Peyer's patch (tissue), 4 donors: ENCODE data around the gene SBK3.

Experiments used
- CTCF ChIP-seq, 6 experiments: fragments of 450-650 bp in 4 of 6; fragments of 200-600 bp in 2 of 6; sonication (generic) in 1 of 6; IDR thresholded peaks; one replicate each; pipeline ENCODE4 v1.5.1; 2017 to 2019; ENCODE audit warnings: antibody characterized with exemption in 6 of 6, mild to moderate bottlenecking in 3 of 6, moderate library complexity in 1 of 6
- POLR2A ChIP-seq, 2 donors: fragments of 450-650 bp; IDR thresholded peaks; one replicate each; pipeline ENCODE4 v1.5.1; 2017; ENCODE audit warnings: antibody characterized with exemption in 2 of 2, mild to moderate bottlenecking in 2 of 2, moderate library complexity in 2 of 2

- TF ChIP-seq CTCF (IDR thresholded peaks at IDR 0.05) (no peak), POLR2A (IDR thresholded peaks at IDR 0.05) (no peak)
Observed at GRCh38 chr19:55590109-55590508, 44.8 kb upstream of the SBK3 start.
